Measurements from ENCODE around the gene AIRE.

Gene AIRE

DNA sequence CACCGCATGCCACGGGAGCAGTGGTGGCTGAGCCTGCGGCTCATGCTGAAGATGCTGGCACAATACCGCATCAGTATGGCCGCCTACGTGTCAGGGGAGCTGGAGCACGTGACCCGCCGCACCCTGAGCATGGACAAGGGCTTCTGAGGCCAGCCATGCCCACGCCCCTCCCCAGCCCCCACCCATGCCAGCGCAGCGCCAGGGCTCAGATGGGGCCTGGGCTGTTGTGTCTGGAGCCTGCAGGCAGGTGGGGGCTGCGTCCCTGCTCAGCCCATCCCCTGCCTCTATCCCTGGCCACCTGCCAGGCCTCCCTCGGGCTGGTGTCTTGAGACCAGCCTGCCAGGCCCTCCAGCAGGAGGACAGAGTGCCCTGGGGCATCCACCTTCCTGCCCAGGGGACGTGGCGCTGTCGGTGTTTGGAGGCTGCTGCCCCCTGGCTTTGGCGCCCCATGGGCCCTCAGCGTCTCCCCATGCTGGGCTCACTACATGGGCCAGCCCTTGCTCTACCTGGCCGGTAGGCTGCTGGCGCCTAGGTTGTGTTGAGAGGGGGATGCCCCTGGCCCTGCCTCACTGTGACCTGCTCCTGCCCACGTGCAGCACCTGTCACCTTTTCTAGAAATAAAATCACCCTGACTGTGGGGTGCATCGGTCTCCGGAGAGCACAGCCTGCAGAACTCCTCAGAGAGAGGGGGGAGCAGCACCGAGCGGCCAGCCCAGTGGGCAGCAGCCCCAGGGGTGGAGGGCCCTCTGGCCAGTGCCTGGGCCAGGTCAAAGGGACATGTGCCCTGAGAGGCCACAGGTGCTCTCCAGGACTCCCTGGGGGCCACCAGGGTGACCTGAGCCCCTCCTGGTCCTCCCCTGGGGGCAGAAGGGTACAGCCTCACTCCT, 41.3 kb downstream of the AIRE start:
- ChIA-PET CTCF (interaction anchor here (2.4 kb wide), 1 partner anchor 11 kb away, joined by 6 read pairs; no protein-coding TSS in a partner anchor), POLR2A (interaction anchor here (0.6 kb wide), 1 partner anchor 12 kb away, joined by 3 read pairs; the partner anchor contains the start of gene CFAP410)
- no peak for DNase-seq (ENCODE audit: extremely low spot score)
- TF ChIP-seq, protein P1, sequence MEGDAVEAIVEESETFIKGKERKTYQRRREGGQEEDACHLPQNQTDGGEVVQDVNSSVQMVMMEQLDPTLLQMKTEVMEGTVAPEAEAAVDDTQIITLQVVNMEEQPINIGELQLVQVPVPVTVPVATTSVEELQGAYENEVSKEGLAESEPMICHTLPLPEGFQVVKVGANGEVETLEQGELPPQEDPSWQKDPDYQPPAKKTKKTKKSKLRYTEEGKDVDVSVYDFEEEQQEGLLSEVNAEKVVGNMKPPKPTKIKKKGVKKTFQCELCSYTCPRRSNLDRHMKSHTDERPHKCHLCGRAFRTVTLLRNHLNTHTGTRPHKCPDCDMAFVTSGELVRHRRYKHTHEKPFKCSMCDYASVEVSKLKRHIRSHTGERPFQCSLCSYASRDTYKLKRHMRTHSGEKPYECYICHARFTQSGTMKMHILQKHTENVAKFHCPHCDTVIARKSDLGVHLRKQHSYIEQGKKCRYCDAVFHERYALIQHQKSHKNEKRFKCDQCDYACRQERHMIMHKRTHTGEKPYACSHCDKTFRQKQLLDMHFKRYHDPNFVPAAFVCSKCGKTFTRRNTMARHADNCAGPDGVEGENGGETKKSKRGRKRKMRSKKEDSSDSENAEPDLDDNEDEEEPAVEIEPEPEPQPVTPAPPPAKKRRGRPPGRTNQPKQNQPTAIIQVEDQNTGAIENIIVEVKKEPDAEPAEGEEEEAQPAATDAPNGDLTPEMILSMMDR (IDR thresholded peaks at IDR 0.05; ENCODE audit: control extremely low read depth, extremely low read depth, low read depth, missing control alignments) = no peak

DNA sequence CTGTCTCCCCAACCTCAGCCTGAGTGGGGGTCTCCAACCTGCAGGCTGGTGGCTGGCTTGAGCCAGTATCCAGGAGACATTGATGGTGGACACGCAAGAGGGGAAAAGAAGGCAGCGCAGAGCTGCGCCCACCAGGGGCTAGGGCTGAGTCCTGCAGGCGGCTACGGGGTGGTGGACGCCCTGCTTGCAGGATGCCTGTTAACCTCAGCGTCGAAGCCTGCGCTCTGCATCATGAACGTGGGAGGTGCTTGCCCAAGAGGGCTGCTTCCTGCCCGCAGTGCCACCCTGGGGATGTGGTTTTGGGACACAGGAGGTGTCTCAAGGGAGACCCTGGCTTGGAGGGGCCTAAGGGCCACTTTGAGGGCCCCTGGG, 41.9 kb downstream of the AIRE start:
- TF ChIP-seq, protein P1 (IDR thresholded peaks at IDR 0.05; ENCODE audit: control extremely low read depth, extremely low read depth, low read depth, missing control alignments) = no peak
- POLR2A ChIA-PET = no interaction called here
- DNase-seq (ENCODE audit: extremely low spot score) = no peak
- CTCF ChIA-PET = interaction anchor here (2.4 kb wide), 1 partner anchor 10 kb away, joined by 6 read pairs; no protein-coding TSS in a partner anchor

DNA sequence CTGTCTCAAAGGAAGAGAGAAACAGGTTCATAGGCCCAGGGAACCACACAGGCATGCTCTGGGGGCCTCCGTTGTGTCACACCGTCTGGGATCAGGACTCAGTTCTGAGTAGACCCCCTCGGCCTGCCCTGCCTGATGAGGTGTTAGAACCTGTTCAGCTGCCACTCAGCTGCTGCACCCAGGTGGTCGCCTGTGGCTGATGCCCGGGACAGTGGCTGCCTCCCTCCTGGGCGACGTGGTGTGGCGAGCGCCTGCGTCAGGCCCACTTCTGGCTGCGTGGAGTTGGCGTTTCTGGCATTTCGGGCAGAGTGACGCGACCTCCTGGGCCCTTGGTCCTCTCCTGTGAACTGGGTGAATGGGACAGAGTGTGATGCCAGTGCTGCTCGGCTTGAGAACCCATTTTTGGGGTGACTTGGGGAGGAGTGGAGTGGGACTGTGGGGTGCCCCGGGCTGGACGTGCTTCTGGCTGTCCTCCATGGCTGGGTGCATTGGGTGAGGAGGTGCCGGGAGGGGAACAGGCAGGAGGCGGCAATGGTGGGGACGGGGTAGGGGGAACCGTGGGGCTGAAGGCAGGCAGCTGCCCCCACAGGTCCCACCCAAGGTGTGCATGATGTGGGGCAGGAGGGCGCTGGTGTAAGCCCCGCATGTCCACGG, 42.7 kb downstream of the AIRE start:
- POLR2A ChIA-PET = interaction anchor here (1.1 kb wide), 1 partner anchor 9 kb away, joined by 5 read pairs; no protein-coding TSS in a partner anchor
- DNase-seq (ENCODE audit: extremely low spot score) = no peak
- CTCF ChIA-PET = interaction anchor here (1.3 to 2.4 kb wide), 2 partner anchors 10 to 24 kb away, joined by 3 to 6 read pairs; no protein-coding TSS in a partner anchor
- TF ChIP-seq, protein P1 (IDR thresholded peaks at IDR 0.05; ENCODE audit: control extremely low read depth, extremely low read depth, low read depth, missing control alignments) = no peak

DNA sequence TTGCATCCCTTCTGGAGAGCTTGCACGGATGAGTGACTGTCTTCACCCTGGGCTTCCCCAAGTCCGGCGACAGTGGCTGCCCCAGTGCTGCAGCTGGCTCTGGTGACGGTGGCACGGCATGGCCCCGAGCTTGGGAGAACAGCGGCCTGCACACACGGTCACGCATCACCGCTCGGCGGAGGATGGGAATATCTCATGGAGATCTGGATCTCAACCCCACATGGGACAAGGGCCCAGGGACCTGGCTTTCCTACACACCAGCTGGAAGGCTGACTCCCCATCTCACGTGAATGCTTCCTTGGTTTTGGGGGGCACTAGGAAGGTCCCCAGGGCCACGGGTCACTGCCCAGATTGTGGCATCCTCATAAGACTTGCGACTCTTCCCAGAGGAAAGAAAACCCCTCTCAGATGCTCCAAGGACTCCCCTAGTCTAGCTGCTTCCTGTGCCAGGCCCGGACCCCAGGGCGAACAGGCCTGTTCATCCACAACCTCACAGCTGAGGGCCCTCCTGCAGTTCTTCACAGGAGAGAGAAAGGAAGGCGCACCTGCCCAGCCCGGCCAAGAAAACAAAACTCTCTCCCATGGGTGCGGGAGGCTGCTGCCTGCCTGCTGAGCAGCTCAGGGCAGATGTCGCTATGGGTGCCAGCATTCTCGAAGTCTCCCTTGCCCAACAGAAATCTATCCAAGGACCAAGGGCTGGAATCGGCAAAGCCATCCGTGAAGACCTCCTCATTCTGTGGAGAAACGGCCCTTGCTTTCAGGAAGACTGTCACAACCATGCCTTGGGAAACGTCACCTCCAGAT, 43.6 kb downstream of the AIRE start:
- CTCF ChIA-PET = interaction anchor here (1.3 to 2.4 kb wide), 2 partner anchors 9 to 25 kb away, joined by 3 to 6 read pairs; no protein-coding TSS in a partner anchor
- POLR2A ChIA-PET = interaction anchor here (1.1 kb wide), 1 partner anchor 10 kb away, joined by 5 read pairs; no protein-coding TSS in a partner anchor
- no peak for DNase-seq (ENCODE audit: extremely low spot score)
- TF ChIP-seq, protein P1 (IDR thresholded peaks at IDR 0.05; ENCODE audit: control extremely low read depth, extremely low read depth, low read depth, missing control alignments) = no peak

DNA sequence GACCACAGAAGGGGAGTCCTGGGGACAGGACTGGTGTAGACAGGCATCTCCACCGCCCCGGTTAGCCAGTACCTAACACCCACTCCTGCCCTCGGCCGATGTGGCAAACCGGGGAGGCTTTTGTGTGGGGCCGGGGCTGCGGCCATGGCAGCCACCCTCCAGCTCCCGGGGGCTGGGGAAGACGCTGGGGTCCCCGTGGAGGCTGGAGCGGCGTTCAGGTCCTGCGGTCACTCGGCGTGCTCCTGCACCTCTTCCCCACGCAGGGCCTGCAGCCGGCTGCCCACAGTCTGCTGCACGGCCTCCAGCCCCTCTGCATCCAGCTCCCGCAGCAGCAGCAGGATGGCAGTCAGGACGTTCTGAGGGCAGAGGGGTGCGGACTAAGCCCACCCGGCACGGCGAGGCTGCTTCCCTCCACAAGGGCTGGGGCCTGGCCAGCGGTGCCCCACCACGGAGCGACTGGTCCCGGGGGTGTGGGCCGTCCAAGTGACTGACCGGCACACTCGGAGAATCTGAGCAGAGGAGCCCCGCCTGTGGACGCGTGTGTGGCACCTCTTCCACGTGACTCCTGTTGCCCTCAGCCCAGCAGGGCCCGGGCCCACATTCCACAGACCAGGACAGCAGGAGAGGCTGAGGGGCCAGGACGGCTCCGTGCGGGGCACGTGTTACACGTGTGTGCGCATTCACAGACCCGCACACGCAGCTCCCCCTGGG, 44.5 kb downstream of the AIRE start:
- TF ChIP-seq, protein P1 (IDR thresholded peaks at IDR 0.05; ENCODE audit: control extremely low read depth, extremely low read depth, low read depth, missing control alignments) = no peak
- DNase-seq (ENCODE audit: extremely low spot score) = no peak
- ChIA-PET CTCF (no interaction called here), POLR2A (no interaction called here)

Measured in GM10248 (cell line).